Suprapubic skin (tissue), 4 donors: Measurements from ENCODE around the gene PPP2R1B.

ENCODE experiments used
- CTCF ChIP-seq, 2 donors: fragments of 200-600 bp in 1 of 2; fragments of 450-650 bp in 1 of 2; sonication (generic) in 1 of 2; IDR thresholded peaks; one replicate each; pipeline ENCODE4 v1.5.1; 2016 to 2019; ENCODE audit warnings: antibody characterized with exemption in 2 of 2, mild to moderate bottlenecking in 1 of 2, moderate library complexity in 1 of 2
- EP300 ChIP-seq: sonication (generic); formaldehyde crosslinking; IDR thresholded peaks from one replicate; pipeline ENCODE4 v1.6.1; 2017; ENCODE audit warnings: antibody characterized with exemption
- POLR2A ChIP-seq, 2 donors: fragments of 450-650 bp; IDR thresholded peaks; one replicate each; pipeline ENCODE4 v1.6.1; 2017; ENCODE audit warnings: antibody characterized with exemption in 2 of 2, mild to moderate bottlenecking in 2 of 2, moderate library complexity in 2 of 2
- POLR2AphosphoS5 ChIP-seq, 3 donors: sonication (generic); formaldehyde crosslinking; IDR thresholded peaks; one replicate each; pipeline ENCODE4 v1.6.1; 2017; ENCODE audit warnings: antibody characterized with exemption in 3 of 3

DNA sequence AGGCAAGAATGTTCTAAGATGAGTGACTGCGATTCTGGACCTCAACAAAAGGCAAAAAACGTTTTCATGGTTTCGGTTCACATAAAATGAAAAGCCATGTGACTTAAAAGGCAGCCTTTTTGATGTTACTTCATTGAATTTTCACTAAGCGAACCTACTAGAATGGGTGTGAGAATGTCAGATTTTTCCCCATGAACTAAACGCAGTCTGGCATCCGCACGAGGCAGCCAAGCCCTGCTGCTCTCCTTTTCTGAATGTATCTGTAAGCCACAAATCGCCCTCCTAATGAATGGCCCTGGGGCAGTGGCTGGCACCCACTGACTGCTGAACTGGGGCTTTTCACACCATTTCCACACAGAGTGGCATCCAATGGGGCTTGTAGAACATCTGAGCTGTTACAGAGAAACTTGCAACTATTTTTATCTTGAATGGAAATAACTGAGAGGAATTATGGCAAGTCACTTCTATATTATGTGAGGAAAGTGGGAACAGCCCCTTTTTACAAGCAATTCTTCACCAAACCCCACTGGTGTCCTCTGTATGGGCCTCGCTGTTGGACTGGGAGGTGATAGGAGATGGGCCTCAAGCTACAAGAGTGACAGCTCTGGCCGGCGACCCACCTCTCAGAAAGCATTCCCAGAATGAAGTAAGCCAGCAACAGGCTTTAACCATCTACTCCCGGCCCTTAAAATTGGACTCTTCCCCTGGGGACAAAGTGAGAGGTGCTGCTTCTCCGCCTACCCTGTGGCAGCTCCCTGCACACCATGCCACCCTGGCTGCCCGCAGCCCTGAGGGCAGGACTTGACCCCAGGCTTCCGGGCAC, 29.4 kb downstream of the PPP2R1B start:
- TF ChIP-seq POLR2AphosphoS5 (IDR thresholded peaks at IDR 0.05) (no peak), EP300 (no peak), CTCF (IDR thresholded peaks at IDR 0.05) (no peak), POLR2A (IDR thresholded peaks at IDR 0.05) (no peak)
